ENCODE measurements around the gene BCL2L11. TPM values are rescaled to one million over a fixed set of nuclear protein-coding genes. Genes with fewer than 3 reads are reported as not detected.

BCL2L11 gene
- total RNA-seq, 6 donors from 2014 or later: 14.8 to 76.5 (median 31.4) TPM

- Histone ChIP-seq H3K36me3 (peaks cover 0 to 28% (median 7%) of the 10 kb centered on the region in 4 donors), H3K4me3 (peak overlapping the region in 2 of 4 donors; percentile 77 to 92), H3K27me3 (peaks cover 0 to 17% (median 4%) of the 10 kb centered on the region in 4 donors), H3K27ac (no peak overlapping the region), H3K9me3 (no peaks in the 10 kb centered on the region), H3K4me1 (peaks cover 10 to 40% (median 34%) of the 10 kb centered on the region in 4 donors)
- ATAC-seq (ENCODE audit: low FRiP score in 2 of 2): no peak
- peak in 1 of 2 donors; percentile 35 for DNase-seq
- no peak for TF ChIP-seq CTCF (IDR thresholded peaks at IDR 0.05)
- TF ChIP-seq POLR2AphosphoS5 (IDR thresholded peaks at IDR 0.05): no peak
- TF ChIP-seq EP300 (IDR thresholded peaks at IDR 0.05): no peak
- TF ChIP-seq POLR2A (IDR thresholded peaks at IDR 0.05): no peak
- 95 to 96% methylated on average over 7 of the region's 7 CpGs for WGBS, 2 donors
Measured at GRCh38 chr2:111123751-111124150, 3.0 kb downstream of the BCL2L11 start.

DNA sequence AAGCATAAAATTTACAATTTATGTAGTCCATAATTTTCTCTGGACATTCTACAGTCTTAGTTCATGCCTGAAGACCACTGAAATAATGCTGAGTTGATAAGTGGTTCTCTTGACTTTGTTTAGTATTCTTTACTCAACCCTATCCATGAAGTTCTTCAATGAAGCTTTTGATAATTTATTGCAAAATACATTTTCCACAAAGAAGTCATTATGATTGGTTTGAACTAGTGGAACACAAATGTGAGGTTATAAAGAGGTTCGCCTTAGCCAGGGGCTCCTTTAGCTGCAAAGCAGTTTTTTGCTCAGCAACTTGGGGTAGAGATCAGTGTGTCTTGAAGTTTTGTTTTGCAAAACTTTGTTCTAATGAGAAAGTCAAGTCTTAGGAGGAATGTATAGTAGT, 5.9 kb downstream of the BCL2L11 start:
- Histone ChIP-seq H3K9me3 (no peaks in the 10 kb centered on the region), H3K4me1 (peaks cover 0 to 21% (median 16%) of the 10 kb centered on the region in 4 donors), H3K27ac (no peak overlapping the region), H3K36me3 (peaks cover 0 to 43% (median 11%) of the 10 kb centered on the region in 4 donors), H3K27me3 (no peaks in the 10 kb centered on the region), H3K4me3 (no peak overlapping the region)
- TF ChIP-seq POLR2A (IDR thresholded peaks at IDR 0.05) (no peak), CTCF (IDR thresholded peaks at IDR 0.05) (no peak), POLR2AphosphoS5 (IDR thresholded peaks at IDR 0.05) (no peak), EP300 (IDR thresholded peaks at IDR 0.05) (no peak)
- DNase-seq (no peak), ATAC-seq (ENCODE audit: low FRiP score in 2 of 2) (no peak)
- WGBS, 2 donors: 96 to 100% methylated on average over 1 of the region's 1 CpG

GRCh38 chr2:111127351-111127750, 6.6 kb downstream of the BCL2L11 start:
- WGBS, 2 donors: 85 to 89% methylated on average over 4 of the region's 4 CpGs
- ATAC-seq (ENCODE audit: low FRiP score in 2 of 2): no peak
- TF ChIP-seq EP300 (IDR thresholded peaks at IDR 0.05): no peak
- TF ChIP-seq CTCF (IDR thresholded peaks at IDR 0.05): no peak
- TF ChIP-seq POLR2AphosphoS5 (IDR thresholded peaks at IDR 0.05): no peak
- TF ChIP-seq POLR2A (IDR thresholded peaks at IDR 0.05): no peak
- H3K4me3 ChIP-seq: no peak overlapping the region
- H3K27ac ChIP-seq: no peak overlapping the region
- H3K27me3 ChIP-seq: no peaks in the 10 kb centered on the region
- H3K4me1 ChIP-seq: peaks cover 0 to 17% (median 9%) of the 10 kb centered on the region in 4 donors
- DNase-seq: no peak
- H3K9me3 ChIP-seq: no peaks in the 10 kb centered on the region
- H3K36me3 ChIP-seq: peaks cover 0 to 43% (median 11%) of the 10 kb centered on the region in 4 donors

DNA sequence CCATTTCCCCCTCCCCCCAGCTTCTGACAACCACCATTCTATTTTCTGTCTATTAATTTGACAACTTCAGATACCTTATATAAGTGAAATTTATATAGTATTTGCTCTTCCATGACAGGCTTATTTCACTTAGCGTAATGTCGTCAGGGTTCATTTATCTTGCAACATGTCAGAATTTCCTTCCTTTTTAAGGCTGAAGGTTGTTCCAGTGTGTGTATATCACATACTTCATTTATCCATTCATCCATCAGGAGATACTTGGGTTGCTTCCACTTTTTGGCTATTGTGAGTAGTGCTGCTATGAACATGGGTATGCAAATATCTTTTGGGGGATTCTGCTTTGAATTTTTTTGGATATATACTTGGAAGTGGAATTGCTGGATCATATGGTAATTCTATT, 7.4 kb downstream of the BCL2L11 start:
- 65 to 76% methylated on average over 2 of the region's 2 CpGs for WGBS, 2 donors

More for the DNA sequence above, 7.4 kb downstream of the BCL2L11 start:
- ATAC-seq (ENCODE audit: low FRiP score in 2 of 2): no peak
- peaks cover 2 to 17% (median 9%) of the 10 kb centered on the region in 4 donors for H3K4me1 ChIP-seq
- no peak overlapping the region for H3K27ac ChIP-seq
- no peaks in the 10 kb centered on the region for H3K27me3 ChIP-seq
- no peak overlapping the region for H3K4me3 ChIP-seq
- H3K9me3 ChIP-seq: no peaks in the 10 kb centered on the region
- no peak for TF ChIP-seq CTCF (IDR thresholded peaks at IDR 0.05)
- TF ChIP-seq POLR2AphosphoS5 (IDR thresholded peaks at IDR 0.05): no peak
- TF ChIP-seq POLR2A (IDR thresholded peaks at IDR 0.05): no peak
- no peak for TF ChIP-seq EP300 (IDR thresholded peaks at IDR 0.05)
- DNase-seq: no peak
- peaks cover 0 to 43% (median 11%) of the 10 kb centered on the region in 4 donors for H3K36me3 ChIP-seq
